HEK293 (cell line): ENCODE results near the gene OR2F1.

Experiments used
- CTCF ChIA-PET: fragments of 350-600 bp; formaldehyde crosslinking; extraction: SDS; loops from one replicate; lab custom pipeline; 2021; ENCODE audit warnings: antibody characterized with exemption; lab: Yijun Ruan, JAX
- POLR2A ChIA-PET: fragments of 300-600 bp; formaldehyde crosslinking; extraction: SDS; loops from one replicate; lab custom pipeline; 2020; ENCODE audit warnings: antibody characterized with exemption, inconsistent platforms; lab: Yijun Ruan, JAX
- H3K27ac ChIP-seq: fragments of 200-500 bp; sonication (Bioruptor generic); 2 replicates; pipeline ENCODE4 v1.5.1; 2014; ENCODE audit warnings: low read depth, low read length, control low read depth, inconsistent platforms; ENCODE audit errors: extremely low read depth
- H3K36me3 ChIP-seq, 2 experiments: fragments of 200-500 bp in 1 of 2; sonication (Bioruptor generic) in 1 of 2; 1 replicate in 1 of 2; 2 replicates in 1 of 2; pipeline ENCODE4 v1.5.1; 2014 to 2017; ENCODE audit warnings: inconsistent platforms in 2 of 2, low read length in 2 of 2; ENCODE audit not compliant: control insufficient read depth in 2 of 2, insufficient read depth in 1 of 2
- H3K4me1 ChIP-seq: fragments of 200-500 bp; sonication (Bioruptor generic); 2 replicates; pipeline ENCODE4 v1.5.1; 2014; ENCODE audit warnings: mild to moderate bottlenecking, low read length, inconsistent platforms; ENCODE audit not compliant: control insufficient read depth, insufficient read depth
- H3K4me3 ChIP-seq: 2 replicates; pipeline ENCODE4 v1.5.1; 2011; ENCODE audit warnings: low read depth, mild to moderate bottlenecking, control low read depth, low read length, moderate library complexity
- H3K9me3 ChIP-seq: fragments of 200-500 bp; sonication (Bioruptor generic); 2 replicates; pipeline ENCODE4 v1.5.1; 2014; ENCODE audit warnings: low read depth, low read length, inconsistent platforms; ENCODE audit not compliant: control insufficient read depth, insufficient read depth
- GLI2 ChIP-seq: fragments of 450-650 bp; formaldehyde crosslinking; IDR thresholded peaks from 2 replicates; pipeline ENCODE4; 2017; ENCODE audit warnings: missing biosample characterization, missing genetic modification characterization, low read depth, borderline replicate concordance
- HOXD13 ChIP-seq: sonication (generic); formaldehyde crosslinking; IDR thresholded peaks from 2 replicates; pipeline ENCODE4 v1.8.0; 2022; ENCODE audit warnings: missing genetic modification reagents, borderline replicate concordance
- RBAK ChIP-seq: fragments of 450-650 bp; formaldehyde crosslinking; IDR thresholded peaks from 2 replicates; pipeline ENCODE4 v1.5.1; 2016; ENCODE audit warnings: missing biosample characterization, missing genetic modification characterization
- SCRT1 ChIP-seq: fragments of 450-650 bp; formaldehyde crosslinking; IDR thresholded peaks from 2 replicates; pipeline ENCODE4 v1.5.1; 2016; ENCODE audit warnings: missing biosample characterization, missing genetic modification characterization, borderline replicate concordance
- ZBTB8A ChIP-seq: fragments of 450-650 bp; formaldehyde crosslinking; IDR thresholded peaks from 2 replicates; pipeline ENCODE4 v1.5.1; 2016; ENCODE audit warnings: missing biosample characterization, missing genetic modification characterization
- ZNF174 ChIP-seq: fragments of 450-650 bp; formaldehyde crosslinking; IDR thresholded peaks from 2 replicates; pipeline ENCODE4 v1.5.0; 2017; ENCODE audit warnings: missing biosample characterization, mild to moderate bottlenecking, missing genetic modification characterization
- ZNF239 ChIP-seq: fragments of 450-650 bp; formaldehyde crosslinking; IDR thresholded peaks from 2 replicates; pipeline ENCODE4 v1.5.1; 2016; ENCODE audit warnings: missing biosample characterization, missing genetic modification characterization
- ZNF266 ChIP-seq: fragments of 450-650 bp; formaldehyde crosslinking; IDR thresholded peaks from 2 replicates; pipeline ENCODE4 v1.5.1; 2016; ENCODE audit warnings: missing biosample characterization, missing genetic modification characterization, low read depth
- ZNF37A ChIP-seq: fragments of 450-650 bp; IDR thresholded peaks from 2 replicates; pipeline ENCODE4 v1.5.1; 2018; ENCODE audit warnings: missing biosample characterization, missing genetic modification characterization
- ZNF423 ChIP-seq: fragments of 450-650 bp; formaldehyde crosslinking; IDR thresholded peaks from 2 replicates; pipeline ENCODE4 v1.5.1; 2016; ENCODE audit warnings: missing biosample characterization, missing genetic modification characterization
- ZNF433 ChIP-seq: fragments of 450-650 bp; formaldehyde crosslinking; IDR thresholded peaks from 2 replicates; pipeline ENCODE4 v1.5.1; 2016; ENCODE audit warnings: missing biosample characterization, missing genetic modification characterization, low read depth
- ZNF473 ChIP-seq: fragments of 450-650 bp; formaldehyde crosslinking; IDR thresholded peaks from 2 replicates; pipeline ENCODE4 v1.5.1; 2017; ENCODE audit warnings: missing biosample characterization, missing genetic modification characterization
- ZNF510 ChIP-seq: fragments of 450-650 bp; formaldehyde crosslinking; IDR thresholded peaks from 2 replicates; pipeline ENCODE4 v1.5.1; 2018; ENCODE audit warnings: mild to moderate bottlenecking, missing genetic modification characterization, missing biosample characterization; ENCODE audit not compliant: insufficient replicate concordance
- ZNF610 ChIP-seq: fragments of 450-650 bp; formaldehyde crosslinking; IDR thresholded peaks from 2 replicates; pipeline ENCODE4 v1.5.1; 2016; ENCODE audit warnings: missing biosample characterization, missing genetic modification characterization, borderline replicate concordance
- ZNF654 ChIP-seq: fragments of 450-650 bp; formaldehyde crosslinking; IDR thresholded peaks from 2 replicates; pipeline ENCODE4 v1.5.1; 2016; ENCODE audit warnings: low read depth, missing biosample characterization, missing genetic modification characterization
- ZNF785 ChIP-seq: fragments of 450-650 bp; formaldehyde crosslinking; IDR thresholded peaks from 2 replicates; pipeline ENCODE4 v1.5.1; 2016; ENCODE audit warnings: missing biosample characterization, missing genetic modification characterization
- ZSCAN16 ChIP-seq: fragments of 450-650 bp; formaldehyde crosslinking; IDR thresholded peaks from 2 replicates; pipeline ENCODE4 v1.5.1; 2016; ENCODE audit warnings: missing biosample characterization, missing genetic modification characterization
- TF ChIP-seq, protein P1 (sequence below): fragments of 450-650 bp; formaldehyde crosslinking; conservative IDR thresholded peaks from 2 replicates; pipeline ENCODE4 v1.5.1; 2016; ENCODE audit warnings: low read depth, missing biosample characterization, missing genetic modification characterization
- TF ChIP-seq, protein P2 (sequence below): fragments of 450-650 bp; formaldehyde crosslinking; IDR thresholded peaks from 2 replicates; pipeline ENCODE4 v1.5.1; 2016; ENCODE audit warnings: missing biosample characterization, missing genetic modification characterization, low read depth

The OR2F1 gene

DNA sequence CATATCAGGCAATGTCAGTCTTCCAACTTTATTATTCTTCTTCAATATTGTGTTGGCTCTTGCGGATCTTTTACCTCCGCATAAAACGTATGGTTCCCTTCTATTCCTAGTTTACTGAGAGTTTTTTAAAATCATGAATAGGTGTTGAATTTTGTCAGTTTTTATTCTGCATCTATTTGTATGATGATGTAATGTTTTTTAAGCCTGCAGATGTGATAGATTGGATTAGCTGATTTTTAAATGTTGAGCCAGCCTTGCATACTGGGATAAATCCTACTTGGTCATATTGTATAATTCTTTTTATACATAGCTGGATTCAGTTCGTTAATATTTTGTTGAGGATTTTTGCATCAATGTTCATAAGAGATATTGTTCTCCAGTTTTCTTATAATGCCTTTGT lies 9.2 kb upstream of the OR2F1 start:
- POLR2A ChIA-PET: no interaction called here
- CTCF ChIA-PET: no interaction called here
- no peak overlapping the region for H3K27ac ChIP-seq

DNA sequence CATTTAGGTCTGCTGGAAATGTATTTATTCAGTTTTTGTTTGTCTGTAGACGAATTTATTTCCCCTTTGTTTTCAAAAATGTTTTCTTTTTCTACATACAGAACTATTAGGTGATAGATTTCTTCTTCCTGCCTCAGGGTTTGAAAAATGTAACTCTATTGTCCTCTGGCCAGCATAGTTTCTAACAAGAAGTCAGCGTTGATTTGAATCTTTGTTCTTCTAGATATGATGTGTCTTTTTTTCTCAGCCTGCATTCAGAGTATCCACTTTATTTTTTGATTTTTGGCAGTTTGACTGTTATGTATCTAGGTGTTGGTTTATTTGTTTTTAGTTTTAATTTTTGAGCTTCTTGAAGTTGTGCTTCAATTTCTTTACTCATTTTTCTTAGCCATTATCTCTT lies 7.5 kb upstream of the OR2F1 start:
- CTCF ChIA-PET: no interaction called here
- POLR2A ChIA-PET: no interaction called here
- no peaks in the 10 kb centered on the region for H3K36me3 ChIP-seq
- H3K4me3 ChIP-seq: no peak overlapping the region
- TF ChIP-seq, protein P1, sequence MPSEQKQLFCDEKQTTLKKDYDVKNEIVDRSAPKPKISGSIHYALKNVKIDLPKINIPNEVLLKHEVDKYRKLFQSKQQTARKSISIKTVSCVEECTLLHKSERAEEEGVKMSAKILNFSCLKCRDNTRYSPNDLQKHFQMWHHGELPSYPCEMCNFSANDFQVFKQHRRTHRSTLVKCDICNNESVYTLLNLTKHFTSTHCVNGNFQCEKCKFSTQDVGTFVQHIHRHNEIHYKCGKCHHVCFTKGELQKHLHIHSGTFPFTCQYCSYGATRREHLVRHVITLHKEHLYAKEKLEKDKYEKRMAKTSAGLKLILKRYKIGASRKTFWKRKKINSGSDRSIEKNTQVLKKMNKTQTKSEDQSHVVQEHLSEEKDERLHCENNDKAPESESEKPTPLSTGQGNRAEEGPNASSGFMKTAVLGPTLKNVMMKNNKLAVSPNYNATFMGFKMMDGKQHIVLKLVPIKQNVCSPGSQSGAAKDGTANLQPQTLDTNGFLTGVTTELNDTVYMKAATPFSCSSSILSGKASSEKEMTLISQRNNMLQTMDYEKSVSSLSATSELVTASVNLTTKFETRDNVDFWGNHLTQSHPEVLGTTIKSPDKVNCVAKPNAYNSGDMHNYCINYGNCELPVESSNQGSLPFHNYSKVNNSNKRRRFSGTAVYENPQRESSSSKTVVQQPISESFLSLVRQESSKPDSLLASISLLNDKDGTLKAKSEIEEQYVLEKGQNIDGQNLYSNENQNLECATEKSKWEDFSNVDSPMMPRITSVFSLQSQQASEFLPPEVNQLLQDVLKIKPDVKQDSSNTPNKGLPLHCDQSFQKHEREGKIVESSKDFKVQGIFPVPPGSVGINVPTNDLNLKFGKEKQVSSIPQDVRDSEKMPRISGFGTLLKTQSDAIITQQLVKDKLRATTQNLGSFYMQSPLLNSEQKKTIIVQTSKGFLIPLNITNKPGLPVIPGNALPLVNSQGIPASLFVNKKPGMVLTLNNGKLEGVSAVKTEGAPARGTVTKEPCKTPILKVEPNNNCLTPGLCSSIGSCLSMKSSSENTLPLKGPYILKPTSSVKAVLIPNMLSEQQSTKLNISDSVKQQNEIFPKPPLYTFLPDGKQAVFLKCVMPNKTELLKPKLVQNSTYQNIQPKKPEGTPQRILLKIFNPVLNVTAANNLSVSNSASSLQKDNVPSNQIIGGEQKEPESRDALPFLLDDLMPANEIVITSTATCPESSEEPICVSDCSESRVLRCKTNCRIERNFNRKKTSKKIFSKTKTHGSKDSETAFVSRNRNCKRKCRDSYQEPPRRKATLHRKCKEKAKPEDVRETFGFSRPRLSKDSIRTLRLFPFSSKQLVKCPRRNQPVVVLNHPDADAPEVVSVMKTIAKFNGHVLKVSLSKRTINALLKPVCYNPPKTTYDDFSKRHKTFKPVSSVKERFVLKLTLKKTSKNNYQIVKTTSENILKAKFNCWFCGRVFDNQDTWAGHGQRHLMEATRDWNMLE (tag by site-specific recombination): no peak
- TF ChIP-seq ZNF510 (tag by site-specific recombination): no peak
- TF ChIP-seq ZNF239 (tag by site-specific recombination): no peak
- no peak for TF ChIP-seq ZNF266 (tag by site-specific recombination)
- no peak for TF ChIP-seq ZNF610 (tag by site-specific recombination)
- no peak for TF ChIP-seq ZNF423 (tag by site-specific recombination)
- no peak for TF ChIP-seq SCRT1 (tag by site-specific recombination)
- TF ChIP-seq ZSCAN16: no peak
- TF ChIP-seq, all 188 proteins: peak for 0
- no peaks in the 10 kb centered on the region for H3K4me1 ChIP-seq
- H3K9me3 ChIP-seq: no peaks in the 10 kb centered on the region
- H3K27ac ChIP-seq: no peak overlapping the region

More for the DNA sequence above, 9.2 kb upstream of the OR2F1 start:
- Histone ChIP-seq H3K4me3 (no peak overlapping the region), H3K4me1 (no peaks in the 10 kb centered on the region), H3K36me3 (no peaks in the 10 kb centered on the region), H3K9me3 (no peaks in the 10 kb centered on the region)
- no peak for TF ChIP-seq ZNF174 (tag by site-specific recombination)
- TF ChIP-seq, protein P2, sequence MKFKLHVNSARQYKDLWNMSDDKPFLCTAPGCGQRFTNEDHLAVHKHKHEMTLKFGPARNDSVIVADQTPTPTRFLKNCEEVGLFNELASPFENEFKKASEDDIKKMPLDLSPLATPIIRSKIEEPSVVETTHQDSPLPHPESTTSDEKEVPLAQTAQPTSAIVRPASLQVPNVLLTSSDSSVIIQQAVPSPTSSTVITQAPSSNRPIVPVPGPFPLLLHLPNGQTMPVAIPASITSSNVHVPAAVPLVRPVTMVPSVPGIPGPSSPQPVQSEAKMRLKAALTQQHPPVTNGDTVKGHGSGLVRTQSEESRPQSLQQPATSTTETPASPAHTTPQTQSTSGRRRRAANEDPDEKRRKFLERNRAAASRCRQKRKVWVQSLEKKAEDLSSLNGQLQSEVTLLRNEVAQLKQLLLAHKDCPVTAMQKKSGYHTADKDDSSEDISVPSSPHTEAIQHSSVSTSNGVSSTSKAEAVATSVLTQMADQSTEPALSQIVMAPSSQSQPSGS (tag by site-specific recombination): peak; percentile 39; the same call in 1 of the 2 replicates

DNA sequence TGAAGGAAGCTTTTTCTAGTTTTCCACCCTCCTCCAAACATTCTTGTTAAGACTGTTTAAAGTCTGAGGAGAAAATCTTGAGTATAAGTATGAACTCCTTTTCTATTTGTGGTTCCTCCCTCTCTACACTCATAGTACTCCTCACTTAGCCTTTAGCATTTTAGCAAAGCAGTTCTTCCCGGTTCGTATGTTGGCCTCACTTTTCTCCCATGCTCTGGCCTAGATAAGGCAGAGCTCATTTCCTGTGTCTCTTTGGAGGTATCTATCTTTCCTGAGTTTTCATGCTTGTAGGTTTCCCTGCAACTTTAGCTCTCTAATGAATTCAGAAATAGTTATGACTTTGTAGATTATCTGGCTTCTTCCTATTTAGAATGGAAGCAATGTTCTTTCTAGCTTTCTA lies 5.9 kb upstream of the OR2F1 start:
- H3K4me1 ChIP-seq: no peaks in the 10 kb centered on the region
- POLR2A ChIA-PET: no interaction called here

More for the DNA sequence above, 5.9 kb upstream of the OR2F1 start:
- Histone ChIP-seq H3K9me3 (no peaks in the 10 kb centered on the region), H3K27ac (no peak overlapping the region), H3K4me3 (no peak overlapping the region), H3K36me3 (no peaks in the 10 kb centered on the region)
- TF ChIP-seq RBAK (tag by site-specific recombination) (no peak), ZNF654 (tag by site-specific recombination) (no peak), ZNF473 (tag by site-specific recombination) (no peak), ZNF785 (tag by site-specific recombination) (no peak), GLI2 (no peak), ZNF37A (tag by site-specific recombination) (no peak), HOXD13 (CRISPR knock-in tag) (no peak), ZNF433 (tag by site-specific recombination) (no peak), ZBTB8A (tag by site-specific recombination) (no peak)
- CTCF ChIA-PET: interaction anchor here (0.5 to 0.6 kb wide), 2 partner anchors 26 to 128 kb away, joined by 3 to 5 read pairs; no protein-coding TSS in a partner anchor
